Upper lobe of left lung (tissue), 6 donors: ENCODE measurements around the gene LRP1B. TPM values are rescaled to one million over a fixed set of nuclear protein-coding genes. Genes with fewer than 3 reads are reported as not detected.
A peak's percentile ranks its signal among the peaks of the same experiment; 100 is the strongest.

Experiments used
- ATAC-seq, 2 donors: fragments of 200-7000 bp; cut with Tn5 transposase; one replicate each; pipeline ENCODE4 v1.9.1; 2022; ENCODE audit warnings: mild to moderate bottlenecking in 2 of 2, moderate library complexity in 2 of 2; ENCODE audit not compliant: low FRiP score in 2 of 2
- DNase-seq, 2 donors: peaks; one replicate each; pipeline ENCODE4 v3.0.0-alpha.2; 2019 to 2020
- H3K27ac ChIP-seq, 4 donors: fragments of 200-600 bp; sonication (generic); one replicate each; pipeline ENCODE4 v1.5.1; 2016 to 2019
- H3K27me3 ChIP-seq, 4 donors: fragments of 200-600 bp; sonication (generic); one replicate each; pipeline ENCODE4 v1.5.1; 2017 to 2019
- H3K36me3 ChIP-seq, 4 donors: fragments of 200-600 bp; sonication (generic); one replicate each; pipeline ENCODE4 v1.5.1; 2016 to 2019
- H3K4me1 ChIP-seq, 4 donors: fragments of 200-600 bp; sonication (generic); one replicate each; pipeline ENCODE4 v1.5.1; 2018 to 2019
- H3K4me3 ChIP-seq, 4 donors: fragments of 200-600 bp; sonication (generic); one replicate each; pipeline ENCODE4 v1.5.1; 2017 to 2019; ENCODE audit warnings: mild to moderate bottlenecking in 2 of 4, moderate library complexity in 1 of 4
- H3K9me3 ChIP-seq, 4 donors: fragments of 200-600 bp; sonication (generic); one replicate each; pipeline ENCODE4 v1.5.1; 2018 to 2019
- CTCF ChIP-seq, 6 experiments: fragments of 450-650 bp in 4 of 6; fragments of 200-600 bp in 2 of 6; sonication (generic) in 2 of 6; IDR thresholded peaks; one replicate each; pipeline ENCODE4 v1.5.1; 2016 to 2019; ENCODE audit warnings: antibody characterized with exemption in 6 of 6
- EP300 ChIP-seq, 4 donors: sonication (generic); formaldehyde crosslinking; IDR thresholded peaks; one replicate each; pipeline ENCODE4 v1.5.1; 2017; ENCODE audit warnings: antibody characterized with exemption in 4 of 4, control low read depth in 2 of 4
- POLR2A ChIP-seq, 4 donors: fragments of 450-650 bp; IDR thresholded peaks; one replicate each; pipeline ENCODE4 v1.5.1; 2016 to 2017; ENCODE audit warnings: antibody characterized with exemption in 4 of 4, mild to moderate bottlenecking in 2 of 4
- POLR2AphosphoS5 ChIP-seq, 2 donors: sonication (generic); formaldehyde crosslinking; IDR thresholded peaks; one replicate each; pipeline ENCODE4 v1.5.1; 2017; ENCODE audit warnings: antibody characterized with exemption in 2 of 2
- WGBS, 2 donors: methylation state at CpG; one replicate each; pipeline ENCODE4 v1.1.5; 2017 to 2018; 5-methylcytosine and 5-hydroxymethylcytosine counted together
- total RNA-seq, 6 donors: library from RNA; depleted of rRNA in 4 of 6; stranded (reverse); fragments of >200 nt in 4 of 6; gene quantifications; one replicate each; pipeline versions ENCODE4 v1.1.0 to v1.2.1, GENCODE V29; 2016 to 2021
- donor health status: DM: no; HTN: no; CAD: no; lungs with moderate emphysema.
- donor health status: DM: no; HTN: yes; CAD: no; lungs with severe emphysema.

Gene LRP1B
- total RNA-seq, 6 donors from 2014 or later: under 0.01 to 0.46 (median 0.11) TPM

- Histone ChIP-seq H3K27ac (no peak overlapping the region), H3K9me3 (no peaks in the 10 kb centered on the region), H3K4me1 (no peaks in the 10 kb centered on the region), H3K27me3 (no peaks in the 10 kb centered on the region), H3K36me3 (no peaks in the 10 kb centered on the region), H3K4me3 (no peak overlapping the region)
- ATAC-seq: no peak
- WGBS, 2 donors: 86 to 87% methylated on average over 6 of the region's 6 CpGs
- TF ChIP-seq EP300 (IDR thresholded peaks at IDR 0.05) (no peak), POLR2AphosphoS5 (IDR thresholded peaks at IDR 0.05) (no peak), POLR2A (IDR thresholded peaks at IDR 0.05) (no peak), CTCF (IDR thresholded peaks at IDR 0.05) (no peak)
- DNase-seq: no peak
Observed at GRCh38 chr2:141947396-141948114, 183.3 kb downstream of the LRP1B start.

GRCh38 chr2:141946016-141946415 is 184.8 kb downstream of the LRP1B start:
- ATAC-seq (no peak), DNase-seq (no peak)
- Histone ChIP-seq H3K9me3 (no peaks in the 10 kb centered on the region), H3K4me1 (no peaks in the 10 kb centered on the region), H3K4me3 (no peak overlapping the region), H3K27me3 (no peaks in the 10 kb centered on the region), H3K27ac (no peak overlapping the region), H3K36me3 (no peaks in the 10 kb centered on the region)
- WGBS, 2 donors: 83 to 89% methylated on average over 3 of the region's 3 CpGs
- TF ChIP-seq POLR2AphosphoS5 (IDR thresholded peaks at IDR 0.05) (no peak), POLR2A (IDR thresholded peaks at IDR 0.05) (no peak), EP300 (IDR thresholded peaks at IDR 0.05) (no peak), CTCF (IDR thresholded peaks at IDR 0.05) (no peak)

GRCh38 chr2:141943918-141944317 is 186.9 kb downstream of the LRP1B start:
- DNase-seq (no peak), ATAC-seq (no peak)
- Histone ChIP-seq H3K4me1 (no peaks in the 10 kb centered on the region), H3K27ac (no peak overlapping the region), H3K9me3 (no peaks in the 10 kb centered on the region), H3K4me3 (no peak overlapping the region), H3K27me3 (no peaks in the 10 kb centered on the region), H3K36me3 (no peaks in the 10 kb centered on the region)
- TF ChIP-seq EP300 (IDR thresholded peaks at IDR 0.05): no peak
- TF ChIP-seq POLR2AphosphoS5 (IDR thresholded peaks at IDR 0.05): no peak
- WGBS, 2 donors: 65 to 69% methylated on average over 7 of the region's 7 CpGs

GRCh38 chr2:141942006-141942789 is 188.6 kb downstream of the LRP1B start:
- H3K27me3 ChIP-seq: no peaks in the 10 kb centered on the region
- no peak overlapping the region for H3K27ac ChIP-seq
- no peak for TF ChIP-seq CTCF (IDR thresholded peaks at IDR 0.05)
- TF ChIP-seq POLR2A (IDR thresholded peaks at IDR 0.05): no peak
- TF ChIP-seq EP300 (IDR thresholded peaks at IDR 0.05): no peak
- no peak for TF ChIP-seq POLR2AphosphoS5 (IDR thresholded peaks at IDR 0.05)
- H3K9me3 ChIP-seq: no peaks in the 10 kb centered on the region
- no peaks in the 10 kb centered on the region for H3K36me3 ChIP-seq
- ATAC-seq (no peak), DNase-seq (no peak)
- no peaks in the 10 kb centered on the region for H3K4me1 ChIP-seq
- no peak overlapping the region for H3K4me3 ChIP-seq
- WGBS, 2 donors: 68 to 69% methylated on average over 5 of the region's 5 CpGs

- DNase-seq (no peak), ATAC-seq (peak in 1 of 2 donors; percentile 49)
- no peak for TF ChIP-seq POLR2A (IDR thresholded peaks at IDR 0.05)
- no peak for TF ChIP-seq POLR2AphosphoS5 (IDR thresholded peaks at IDR 0.05)
- no peak for TF ChIP-seq EP300 (IDR thresholded peaks at IDR 0.05)
- TF ChIP-seq CTCF (IDR thresholded peaks at IDR 0.05): no peak
- 70 to 80% methylated on average over 1 of the region's 1 CpG for WGBS, 2 donors
- Histone ChIP-seq H3K36me3 (no peaks in the 10 kb centered on the region), H3K9me3 (no peaks in the 10 kb centered on the region), H3K4me1 (no peaks in the 10 kb centered on the region), H3K27me3 (no peaks in the 10 kb centered on the region), H3K4me3 (no peak overlapping the region), H3K27ac (no peak overlapping the region)
Observed at GRCh38 chr2:141941210-141941714, 189.6 kb downstream of the LRP1B start.
